Activated effector memory CD4-positive, alpha-beta T cell treated with anti-CD3 and anti-CD28 coated beads, Interleukin-2, amount 50 U/mL, for 16 hours (primary cell): ENCODE data around the gene ZNF141.
"Not testable (repeated sequence)": the region's sequence is repeated elsewhere in the genome, so short reads cannot be mapped to it uniquely, and the experiment has no call there.

Experiments used
- DNase-seq: peaks from one replicate; pipeline ENCODE4 v3.0.0-alpha.2; 2020

Gene ZNF141

GRCh38 chr4:337143-337931 lies at the start of gene ZNF141:
Gene ZNF141 (plus strand): TSS chr4:337814. CDS start chr4:337984, 170 bp downstream.
- peak; percentile 96 for DNase-seq

GRCh38 chr4:288891-289290 lies 48.7 kb upstream of the ZNF141 start:
- no peak for DNase-seq

- DNase-seq, result no peak
Measured at GRCh38 chr4:294732-295131, 42.9 kb upstream of the ZNF141 start.

GRCh38 chr4:302381-302780 lies 35.2 kb upstream of the ZNF141 start:
- DNase-seq, result no peak

GRCh38 chr4:304516-304915 lies 33.1 kb upstream of the ZNF141 start:
- DNase-seq, result not testable (repeated sequence)

GRCh38 chr4:304969-305680 lies 32.5 kb upstream of the ZNF141 start, which contains the start of gene ZNF732:
Gene ZNF732 (minus strand): TSS chr4:305474. CDS start chr4:305310, 164 bp downstream.
- no peak for DNase-seq

- no peak for DNase-seq
Measured at GRCh38 chr4:306551-306961, 31.1 kb upstream of the ZNF141 start.

- DNase-seq, result no peak
Measured at GRCh38 chr4:309807-310206, 27.8 kb upstream of the ZNF141 start.

GRCh38 chr4:314296-314903 lies 23.2 kb upstream of the ZNF141 start:
- no peak for DNase-seq

GRCh38 chr4:328729-329128 lies 8.9 kb upstream of the ZNF141 start:
- DNase-seq, result no peak

GRCh38 chr4:335515-335914 lies 2.1 kb upstream of the ZNF141 start:
- no peak for DNase-seq

GRCh38 chr4:336099-336892 lies 1.3 kb upstream of the ZNF141 start:
- no peak for DNase-seq

- no peak for DNase-seq
Measured at GRCh38 chr4:336893-337142, 796 bp upstream of the ZNF141 start.

- peak; percentile 84 for DNase-seq
Measured at GRCh38 chr4:337932-338758, 531 bp downstream of the ZNF141 start.

GRCh38 chr4:338759-339097 lies 1.1 kb downstream of the ZNF141 start:
- no peak for DNase-seq

- no peak for DNase-seq
Measured at GRCh38 chr4:340011-340410, 2.4 kb downstream of the ZNF141 start.

GRCh38 chr4:373062-373839 lies 35.6 kb downstream of the ZNF141 start:
- no peak for DNase-seq

GRCh38 chr4:374298-375160 lies 36.9 kb downstream of the ZNF141 start:
- DNase-seq, result no peak

- DNase-seq, result no peak
Measured at GRCh38 chr4:384311-385010, 46.8 kb downstream of the ZNF141 start.
